Measurements from ENCODE around the gene RASL12. TPM values are rescaled to one million over a fixed set of nuclear protein-coding genes. Genes with fewer than 3 reads are reported as not detected.

Gene RASL12
- total and polyA plus RNA-seq, 2 donors (not counting 1 experiment from before 2014, with no cell fraction given), result 9.1 to 50.5 TPM

- TF ChIP-seq CTCF (conservative IDR thresholded peaks at IDR 0.05 in 1 of 2, IDR thresholded peaks at IDR 0.05 in 1 of 2; ENCODE audit: low read depth in 1 of 2, low read length in 2 of 2) (no peak), EZH2 (IDR thresholded peaks at IDR 0.05; ENCODE audit: low read length, missing control alignments) (no peak)
- H3K4me2 ChIP-seq (ENCODE audit: extremely low read depth, insufficient read depth, low read length), result no peak overlapping the region
- H3K36me3 ChIP-seq (ENCODE audit: control insufficient read depth, insufficient read depth, low read length), result no peaks in the 10 kb centered on the region
- no peak overlapping the region for H3K9ac ChIP-seq (ENCODE audit: insufficient read depth, low read length)
- H3K27ac ChIP-seq (ENCODE audit: insufficient read depth, low read length), result no peak overlapping the region
- DNase-seq (ENCODE audit: low read depth in 2 of 2), result no peak
- no peak overlapping the region for H3K4me3 ChIP-seq (replicated peaks in 1 of 4; ENCODE audit: control extremely low read depth in 1 of 4, insufficient read depth in 1 of 4, low read depth in 3 of 4, low read length in 4 of 4)
- no peaks in the 10 kb centered on the region for H3K79me2 ChIP-seq (ENCODE audit: control insufficient read depth, insufficient read depth, low read length)
- H4K20me1 ChIP-seq (ENCODE audit: control insufficient read depth, extremely low read depth, insufficient read depth, low read length), result no peaks in the 10 kb centered on the region
- H3K9me3 ChIP-seq (ENCODE audit: control insufficient read depth, insufficient read depth, low read depth, low read length), result no peaks in the 10 kb centered on the region
- no peak overlapping the region for H2AFZ ChIP-seq (ENCODE audit: low read length)
- peaks cover 22% of the 10 kb centered on the region for H3K4me1 ChIP-seq (ENCODE audit: control insufficient read depth, extremely low read depth, insufficient read depth, low read length)
- H3K27me3 ChIP-seq (ENCODE audit: control insufficient read depth, insufficient read depth, low read length), result no peaks in the 10 kb centered on the region
Observed at GRCh38 chr15:65042776-65043327, 24.9 kb downstream of the RASL12 start.

- Histone ChIP-seq H3K4me1 (ENCODE audit: control insufficient read depth, extremely low read depth, insufficient read depth, low read length) (peaks cover 22% of the 10 kb centered on the region), H3K9me3 (ENCODE audit: control insufficient read depth, insufficient read depth, low read depth, low read length) (no peaks in the 10 kb centered on the region), H3K27ac (ENCODE audit: insufficient read depth, low read length) (no peak overlapping the region), H3K9ac (ENCODE audit: insufficient read depth, low read length) (no peak overlapping the region), H3K27me3 (ENCODE audit: control insufficient read depth, insufficient read depth, low read length) (no peaks in the 10 kb centered on the region), H3K36me3 (ENCODE audit: control insufficient read depth, insufficient read depth, low read length) (no peaks in the 10 kb centered on the region), H3K79me2 (ENCODE audit: control insufficient read depth, insufficient read depth, low read length) (no peaks in the 10 kb centered on the region), H3K4me3 (replicated peaks in 1 of 4; ENCODE audit: control extremely low read depth in 1 of 4, insufficient read depth in 1 of 4, low read depth in 3 of 4, low read length in 4 of 4) (no peak overlapping the region), H4K20me1 (ENCODE audit: control insufficient read depth, extremely low read depth, insufficient read depth, low read length) (no peaks in the 10 kb centered on the region), H3K4me2 (ENCODE audit: extremely low read depth, insufficient read depth, low read length) (no peak overlapping the region), H2AFZ (ENCODE audit: low read length) (no peak overlapping the region)
- DNase-seq (ENCODE audit: low read depth in 2 of 2), result no peak
- TF ChIP-seq EZH2 (IDR thresholded peaks at IDR 0.05; ENCODE audit: low read length, missing control alignments) (no peak), CTCF (conservative IDR thresholded peaks at IDR 0.05 in 1 of 2, IDR thresholded peaks at IDR 0.05 in 1 of 2; ENCODE audit: low read depth in 1 of 2, low read length in 2 of 2) (no peak)
Observed at GRCh38 chr15:65041787-65042186, 26.0 kb downstream of the RASL12 start.

GRCh38 chr15:65040461-65040860 lies 27.3 kb downstream of the RASL12 start:
- Histone ChIP-seq H3K79me2 (ENCODE audit: control insufficient read depth, insufficient read depth, low read length) (no peaks in the 10 kb centered on the region), H2AFZ (ENCODE audit: low read length) (no peak overlapping the region), H3K27ac (ENCODE audit: insufficient read depth, low read length) (no peak overlapping the region), H4K20me1 (ENCODE audit: control insufficient read depth, extremely low read depth, insufficient read depth, low read length) (no peaks in the 10 kb centered on the region), H3K9me3 (ENCODE audit: control insufficient read depth, insufficient read depth, low read depth, low read length) (no peaks in the 10 kb centered on the region), H3K4me2 (ENCODE audit: extremely low read depth, insufficient read depth, low read length) (no peak overlapping the region), H3K4me1 (ENCODE audit: control insufficient read depth, extremely low read depth, insufficient read depth, low read length) (peaks cover 22% of the 10 kb centered on the region), H3K9ac (ENCODE audit: insufficient read depth, low read length) (no peak overlapping the region), H3K4me3 (replicated peaks in 1 of 4; ENCODE audit: control extremely low read depth in 1 of 4, insufficient read depth in 1 of 4, low read depth in 3 of 4, low read length in 4 of 4) (no peak overlapping the region), H3K27me3 (ENCODE audit: control insufficient read depth, insufficient read depth, low read length) (no peaks in the 10 kb centered on the region), H3K36me3 (ENCODE audit: control insufficient read depth, insufficient read depth, low read length) (no peaks in the 10 kb centered on the region)
- TF ChIP-seq EZH2 (IDR thresholded peaks at IDR 0.05; ENCODE audit: low read length, missing control alignments), result no peak
- no peak for TF ChIP-seq CTCF (conservative IDR thresholded peaks at IDR 0.05 in 1 of 2, IDR thresholded peaks at IDR 0.05 in 1 of 2; ENCODE audit: low read depth in 1 of 2, low read length in 2 of 2)
- no peak for DNase-seq (ENCODE audit: low read depth in 2 of 2)

Data from fibroblast of lung (primary cell).